Liver (tissue), 9 donors: Measurements from ENCODE around the gene BRI3. TPM values are rescaled to one million over a fixed set of nuclear protein-coding genes. Genes with fewer than 3 reads are reported as not detected.

Experiments used
- DNase-seq: peaks from one replicate; pipeline ENCODE4 v3.0.0-alpha.2; 2017; ENCODE audit warnings: low spot score
- H3K27ac ChIP-seq, 2 donors: one replicate each; pipeline ENCODE4 v1.7.0; 2013; ENCODE audit warnings: inconsistent platforms in 2 of 2, low read length in 2 of 2, control low read depth in 1 of 2, low read depth in 1 of 2, mild to moderate bottlenecking in 1 of 2
- H3K27me3 ChIP-seq, 4 donors: one replicate each; pipeline versions ENCODE4 v1.6.1 to v1.7.0; 2013; ENCODE audit warnings: low read length in 3 of 4, inconsistent platforms in 1 of 4, mild to moderate bottlenecking in 1 of 4, moderate library complexity in 1 of 4; ENCODE audit not compliant: control insufficient read depth in 4 of 4, insufficient read depth in 4 of 4
- H3K36me3 ChIP-seq, 4 donors: one replicate each; pipeline versions ENCODE4 v1.6.1 to v1.7.0; 2013; ENCODE audit warnings: low read length in 3 of 4, mild to moderate bottlenecking in 3 of 4, low read depth in 1 of 4, moderate library complexity in 1 of 4; ENCODE audit not compliant: control insufficient read depth in 4 of 4, insufficient read depth in 3 of 4
- H3K4me1 ChIP-seq, 4 donors: one replicate each; pipeline versions ENCODE4 v1.6.1 to v1.7.0; 2013; ENCODE audit warnings: low read length in 3 of 4, mild to moderate bottlenecking in 3 of 4, moderate library complexity in 1 of 4; ENCODE audit not compliant: control insufficient read depth in 4 of 4, insufficient read depth in 4 of 4
- H3K4me3 ChIP-seq, 3 donors: one replicate each; pipeline versions ENCODE4 v1.6.1 to v1.7.0; 2013; ENCODE audit warnings: low read length in 3 of 3, control low read depth in 1 of 3, low read depth in 1 of 3, mild to moderate bottlenecking in 1 of 3
- H3K9ac ChIP-seq, 2 donors: one replicate each; pipeline ENCODE4 v1.7.0; 2013; ENCODE audit warnings: low read length in 2 of 2, mild to moderate bottlenecking in 2 of 2, moderate library complexity in 2 of 2, control low read depth in 1 of 2, low read depth in 1 of 2
- H3K9me3 ChIP-seq, 4 donors: one replicate each; pipeline versions ENCODE4 v1.6.1 to v1.7.0; 2013; ENCODE audit warnings: low read length in 3 of 4; ENCODE audit not compliant: control insufficient read depth in 4 of 4
- ATF3 ChIP-seq: IDR thresholded peaks from 2 replicates; pipeline ENCODE4 v1.6.1; 2016; ENCODE audit warnings: antibody characterized with exemption
- CTCF ChIP-seq: fragments of 150-350 bp; IDR thresholded peaks from 2 replicates; pipeline ENCODE4 v1.5.1; 2017; ENCODE audit warnings: improper control_type of control experiment, low read depth, low read length; ENCODE audit not compliant: missing input control
- EGR1 ChIP-seq, 2 donors: IDR thresholded peaks; 2 replicates each; pipeline ENCODE4 v1.6.1; 2016 to 2018; ENCODE audit warnings: antibody characterized with exemption in 2 of 2, low read depth in 2 of 2
- FOXA1 ChIP-seq: IDR thresholded peaks from 2 replicates; pipeline ENCODE4 v1.6.1; 2016; ENCODE audit warnings: antibody characterized with exemption
- FOXA2 ChIP-seq: IDR thresholded peaks from 2 replicates; pipeline ENCODE4 v1.6.1; 2016; ENCODE audit warnings: antibody characterized with exemption
- GABPA ChIP-seq, 2 donors: IDR thresholded peaks in 1 of 2; conservative IDR thresholded peaks in 1 of 2; 2 replicates each; pipeline ENCODE4 v1.6.1; 2016; ENCODE audit warnings: antibody characterized with exemption in 2 of 2, mild to moderate bottlenecking in 1 of 2, moderate library complexity in 1 of 2
- HNF4A ChIP-seq, 2 donors: conservative IDR thresholded peaks; 2 replicates each; pipeline ENCODE4 v1.6.1; 2016; ENCODE audit warnings: antibody characterized with exemption in 2 of 2, mild to moderate bottlenecking in 2 of 2
- HNF4G ChIP-seq: IDR thresholded peaks from 2 replicates; pipeline ENCODE4 v1.6.1; 2016; ENCODE audit warnings: antibody characterized with exemption
- JUND ChIP-seq, 2 donors: IDR thresholded peaks; 2 replicates each; pipeline ENCODE4 v1.6.1; 2016; ENCODE audit warnings: antibody characterized with exemption in 2 of 2
- MAX ChIP-seq: IDR thresholded peaks from 2 replicates; pipeline ENCODE4 v1.6.1; 2016; ENCODE audit warnings: antibody characterized with exemption
- NR2F2 ChIP-seq: IDR thresholded peaks from 2 replicates; pipeline ENCODE4 v1.6.1; 2016; ENCODE audit warnings: antibody characterized with exemption
- RAD21 ChIP-seq, 2 donors: IDR thresholded peaks; 2 replicates each; pipeline ENCODE4 v1.6.1; 2016; ENCODE audit warnings: antibody characterized with exemption in 2 of 2, mild to moderate bottlenecking in 2 of 2
- RXRA ChIP-seq, 2 donors: IDR thresholded peaks; 2 replicates each; pipeline ENCODE4 v1.6.1; 2017 to 2018; ENCODE audit warnings: antibody characterized with exemption in 2 of 2, mild to moderate bottlenecking in 1 of 2
- SP1 ChIP-seq: IDR thresholded peaks from 2 replicates; pipeline ENCODE4 v1.6.1; 2018; ENCODE audit warnings: antibody characterized with exemption, mild to moderate bottlenecking
- TAF1 ChIP-seq: conservative IDR thresholded peaks from 2 replicates; pipeline ENCODE4 v1.6.1; 2016; ENCODE audit warnings: antibody characterized with exemption, mild to moderate bottlenecking
- YY1 ChIP-seq: IDR thresholded peaks from 2 replicates; pipeline ENCODE4 v1.6.1; 2016; ENCODE audit warnings: antibody characterized with exemption, mild to moderate bottlenecking
- ZBTB33 ChIP-seq: IDR thresholded peaks from 2 replicates; pipeline ENCODE4 v1.6.1; 2016; ENCODE audit warnings: antibody characterized with exemption
- whole genome bisulfite sequencing: extraction: QIAGEN DNeasy Blood & Tissue Kit; methylation state at CpG from one replicate; pipeline ENCODE4 v1.1.7; 2013; 5-methylcytosine and 5-hydroxymethylcytosine counted together
- polyA plus RNA-seq, 2 donors: library from polyadenylated mRNA; stranded (reverse) in 1 of 2; unstranded in 1 of 2; fragments of 200-250 nt in 1 of 2; fragments of >200 nt in 1 of 2; fragmentation: Nextera tagmentation in 1 of 2; extraction: Ambion mirVana in 1 of 2; gene quantifications; one replicate each; pipeline versions ENCODE4 v1.2.1 to v1.2.3, GENCODE V29; 2013 to 2015
- total RNA-seq, 2 donors: library from RNA; depleted of rRNA; stranded (reverse); fragments of >200 nt; gene quantifications; one replicate each; pipeline ENCODE4 v1.2.3, GENCODE V29; 2014
- TF ChIP-seq, protein P1 (sequence below): IDR thresholded peaks from 2 replicates; pipeline ENCODE4 v1.6.1; 2016; ENCODE audit warnings: antibody characterized with exemption, mild to moderate bottlenecking
- donor health status: healthy.
- donor health status: healthy.
- donor health status: healthy.
- donor health status: healthy.
- donor health status: healthy.

The BRI3 gene
- total and polyA plus RNA-seq, 4 donors, result 14.0 to 80.4 (median 49.7) TPM

DNA sequence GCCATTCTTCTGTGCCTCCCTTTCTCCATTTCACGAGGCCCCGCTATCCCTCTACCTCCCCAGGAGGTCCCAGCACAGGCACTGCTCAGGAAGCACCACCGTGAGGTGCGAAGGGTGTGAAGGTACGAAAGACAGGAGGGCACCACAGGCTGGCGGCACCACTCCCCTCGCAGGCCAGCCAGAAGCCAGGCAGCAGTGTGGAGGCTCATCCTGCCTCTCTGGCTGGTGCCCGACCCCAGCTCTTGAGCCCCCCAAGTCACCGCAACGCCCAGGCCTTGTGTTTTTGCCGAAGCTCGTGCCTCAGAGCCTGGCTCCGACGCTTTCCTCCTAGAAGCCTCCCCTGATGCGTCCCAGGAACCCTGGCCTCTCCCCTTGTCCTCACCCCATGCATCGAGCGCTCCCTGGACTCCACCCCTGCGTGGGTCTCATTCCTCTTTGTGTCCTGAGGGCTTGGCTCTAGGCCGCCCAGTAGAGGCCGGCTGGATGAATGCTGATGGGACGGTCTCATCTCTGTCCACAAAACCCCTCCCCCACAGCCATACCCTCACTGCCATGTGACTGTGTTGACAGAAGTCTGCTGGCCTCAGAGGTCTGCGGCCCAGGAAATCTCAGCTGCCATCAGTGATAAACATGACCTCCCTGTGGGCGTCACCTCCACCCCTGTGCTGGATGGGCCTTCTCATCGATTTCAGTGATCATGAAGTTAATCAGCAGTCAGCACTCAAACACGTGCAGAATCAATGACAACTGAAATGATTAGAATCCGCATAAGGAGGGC lies 19.3 kb downstream of the BRI3 start:
- Histone ChIP-seq H3K4me3 (no peak overlapping the region), H3K27me3 (no peaks in the 10 kb centered on the region), H3K27ac (peak overlapping the region; percentile 37 to 50), H3K9ac (no peak overlapping the region), H3K36me3 (peaks cover 0 to 6% (median 1%) of the 10 kb centered on the region in 4 donors), H3K4me1 (peaks cover 5 to 24% (median 12%) of the 10 kb centered on the region in 4 donors), H3K9me3 (no peaks in the 10 kb centered on the region)
- 57% methylated on average over 26 of the region's 26 CpGs for WGBS
- DNase-seq, result peak; percentile 73
- TF ChIP-seq CTCF, result no peak
- TF ChIP-seq, protein P1, sequence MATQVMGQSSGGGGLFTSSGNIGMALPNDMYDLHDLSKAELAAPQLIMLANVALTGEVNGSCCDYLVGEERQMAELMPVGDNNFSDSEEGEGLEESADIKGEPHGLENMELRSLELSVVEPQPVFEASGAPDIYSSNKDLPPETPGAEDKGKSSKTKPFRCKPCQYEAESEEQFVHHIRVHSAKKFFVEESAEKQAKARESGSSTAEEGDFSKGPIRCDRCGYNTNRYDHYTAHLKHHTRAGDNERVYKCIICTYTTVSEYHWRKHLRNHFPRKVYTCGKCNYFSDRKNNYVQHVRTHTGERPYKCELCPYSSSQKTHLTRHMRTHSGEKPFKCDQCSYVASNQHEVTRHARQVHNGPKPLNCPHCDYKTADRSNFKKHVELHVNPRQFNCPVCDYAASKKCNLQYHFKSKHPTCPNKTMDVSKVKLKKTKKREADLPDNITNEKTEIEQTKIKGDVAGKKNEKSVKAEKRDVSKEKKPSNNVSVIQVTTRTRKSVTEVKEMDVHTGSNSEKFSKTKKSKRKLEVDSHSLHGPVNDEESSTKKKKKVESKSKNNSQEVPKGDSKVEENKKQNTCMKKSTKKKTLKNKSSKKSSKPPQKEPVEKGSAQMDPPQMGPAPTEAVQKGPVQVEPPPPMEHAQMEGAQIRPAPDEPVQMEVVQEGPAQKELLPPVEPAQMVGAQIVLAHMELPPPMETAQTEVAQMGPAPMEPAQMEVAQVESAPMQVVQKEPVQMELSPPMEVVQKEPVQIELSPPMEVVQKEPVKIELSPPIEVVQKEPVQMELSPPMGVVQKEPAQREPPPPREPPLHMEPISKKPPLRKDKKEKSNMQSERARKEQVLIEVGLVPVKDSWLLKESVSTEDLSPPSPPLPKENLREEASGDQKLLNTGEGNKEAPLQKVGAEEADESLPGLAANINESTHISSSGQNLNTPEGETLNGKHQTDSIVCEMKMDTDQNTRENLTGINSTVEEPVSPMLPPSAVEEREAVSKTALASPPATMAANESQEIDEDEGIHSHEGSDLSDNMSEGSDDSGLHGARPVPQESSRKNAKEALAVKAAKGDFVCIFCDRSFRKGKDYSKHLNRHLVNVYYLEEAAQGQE, result peak; percentile 70
- peak; percentile 59 for TF ChIP-seq ATF3
- TF ChIP-seq YY1, result peak; percentile 86
- TF ChIP-seq EGR1 (IDR thresholded peaks at IDR 0.05; ENCODE audit: low read depth in 2 of 2), result peak in 1 of 2 donors; percentile 77
- TF ChIP-seq RAD21 (IDR thresholded peaks at IDR 0.05), result peak; percentile 57 to 69
- TF ChIP-seq MAX, result peak; percentile 89
- TF ChIP-seq HNF4A (conservative IDR thresholded peaks at IDR 0.05), result peak; percentile 71 to 82
- TF ChIP-seq GABPA (IDR thresholded peaks at IDR 0.05 in 1 of 2, conservative IDR thresholded peaks at IDR 0.05 in 1 of 2), result peak in 1 of 2 donors; percentile 66
- TF ChIP-seq SP1, result peak; percentile 88
- TF ChIP-seq NR2F2, result peak; percentile 65
- peak; percentile 95 for TF ChIP-seq FOXA2
- TF ChIP-seq FOXA1, result peak; percentile 98
- TF ChIP-seq ZBTB33, result peak; percentile 85
- peak; percentile 38 to 77 for TF ChIP-seq JUND (IDR thresholded peaks at IDR 0.05)
- peak; percentile 92 to 97 for TF ChIP-seq RXRA (IDR thresholded peaks at IDR 0.05)
- TF ChIP-seq HNF4G, result peak; percentile 22
- no peak for TF ChIP-seq TAF1
